Measurements from ENCODE around the gene LILRB4. TPM values are rescaled to one million over a fixed set of nuclear protein-coding genes. Genes with fewer than 3 reads are reported as not detected.

Gene LILRB4
- total RNA-seq (2021; ENCODE audit: unreplicated experiment) (not detected), Bru-seq, nascent RNA (not detected), BruChase-seq, experiment 1, labeled RNA remaining after a 6-hour chase (not detected), BruChase-seq, experiment 2, labeled RNA remaining after a 2-hour chase (not detected)
- polyA plus RNA-seq (2012) = not detected in 2 replicates
- long read RNA-seq = 0 reads

DNA sequence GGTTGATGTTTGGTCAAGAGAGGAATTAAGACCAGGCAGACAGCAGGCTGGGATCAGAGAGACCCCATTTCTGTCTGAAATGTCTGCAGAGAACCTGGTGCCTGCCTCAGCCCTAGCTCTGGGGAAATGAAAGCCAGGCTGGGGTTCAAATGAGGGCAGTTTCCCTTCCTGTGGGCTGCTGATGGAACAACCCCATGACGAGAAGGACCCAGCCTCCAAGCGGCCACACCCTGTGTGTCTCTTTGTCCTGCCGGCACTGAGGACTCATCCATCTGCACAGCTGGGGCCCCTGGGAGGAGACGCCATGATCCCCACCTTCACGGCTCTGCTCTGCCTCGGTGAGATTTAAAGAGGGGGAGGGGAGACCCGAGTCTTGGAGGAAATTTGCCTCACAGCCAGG lies at the start of gene LILRB4:
TSS of gene LILRB4 (plus strand) at position 256 of the 400 bp plus-strand sequence. CDS start at position 305, 49 bp downstream.
- POLR2A ChIA-PET = no interaction called here
- no peaks in the 10 kb centered on the region for H3K9me2 ChIP-seq (ENCODE audit: insufficient read depth)
- no peak for DNase-seq (ENCODE audit: low read depth, low spot score)
- CTCF ChIA-PET = interaction anchor here (3.5 kb wide), 1 partner anchor 11 kb away, joined by 12 read pairs; no protein-coding TSS in a partner anchor
- RAD21 ChIA-PET (ENCODE audit: low non-redundant PET in 1 of 2, low total read pairs in 2 of 2, uncharacterized antibody in 2 of 2, unreplicated experiment in 2 of 2) = no interaction called here
- BruUV-seq (replicated peaks) = no TSS peak
- peaks cover 12% of the 10 kb centered on the region; the same call in 1 of the 2 replicates for H3K27me3 ChIP-seq (ENCODE audit: insufficient read depth, low read length)
- TF ChIP-seq YY1 (IDR thresholded peaks at IDR 0.05; ENCODE audit: extremely low read depth, insufficient replicate concordance, low read depth, low read length) = no peak
- no peak for TF ChIP-seq TCF7L2 (IDR thresholded peaks at IDR 0.05; ENCODE audit: borderline replicate concordance, extremely low read depth, insufficient read depth, insufficient read length)
- TF ChIP-seq EZH2 (IDR thresholded peaks at IDR 0.05) = no peak
- no peak for TF ChIP-seq FOSL1 (IDR thresholded peaks at IDR 0.05; ENCODE audit: low read depth)
- TF ChIP-seq, protein P1, sequence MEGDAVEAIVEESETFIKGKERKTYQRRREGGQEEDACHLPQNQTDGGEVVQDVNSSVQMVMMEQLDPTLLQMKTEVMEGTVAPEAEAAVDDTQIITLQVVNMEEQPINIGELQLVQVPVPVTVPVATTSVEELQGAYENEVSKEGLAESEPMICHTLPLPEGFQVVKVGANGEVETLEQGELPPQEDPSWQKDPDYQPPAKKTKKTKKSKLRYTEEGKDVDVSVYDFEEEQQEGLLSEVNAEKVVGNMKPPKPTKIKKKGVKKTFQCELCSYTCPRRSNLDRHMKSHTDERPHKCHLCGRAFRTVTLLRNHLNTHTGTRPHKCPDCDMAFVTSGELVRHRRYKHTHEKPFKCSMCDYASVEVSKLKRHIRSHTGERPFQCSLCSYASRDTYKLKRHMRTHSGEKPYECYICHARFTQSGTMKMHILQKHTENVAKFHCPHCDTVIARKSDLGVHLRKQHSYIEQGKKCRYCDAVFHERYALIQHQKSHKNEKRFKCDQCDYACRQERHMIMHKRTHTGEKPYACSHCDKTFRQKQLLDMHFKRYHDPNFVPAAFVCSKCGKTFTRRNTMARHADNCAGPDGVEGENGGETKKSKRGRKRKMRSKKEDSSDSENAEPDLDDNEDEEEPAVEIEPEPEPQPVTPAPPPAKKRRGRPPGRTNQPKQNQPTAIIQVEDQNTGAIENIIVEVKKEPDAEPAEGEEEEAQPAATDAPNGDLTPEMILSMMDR (IDR thresholded peaks at IDR 0.05 in 2 of 3, conservative IDR thresholded peaks at IDR 0.05 in 1 of 3; ENCODE audit: borderline replicate concordance in 1 of 3, insufficient read depth in 1 of 3, low read depth in 2 of 3, low read length in 2 of 3) = no peak
- TF ChIP-seq, protein P2, sequence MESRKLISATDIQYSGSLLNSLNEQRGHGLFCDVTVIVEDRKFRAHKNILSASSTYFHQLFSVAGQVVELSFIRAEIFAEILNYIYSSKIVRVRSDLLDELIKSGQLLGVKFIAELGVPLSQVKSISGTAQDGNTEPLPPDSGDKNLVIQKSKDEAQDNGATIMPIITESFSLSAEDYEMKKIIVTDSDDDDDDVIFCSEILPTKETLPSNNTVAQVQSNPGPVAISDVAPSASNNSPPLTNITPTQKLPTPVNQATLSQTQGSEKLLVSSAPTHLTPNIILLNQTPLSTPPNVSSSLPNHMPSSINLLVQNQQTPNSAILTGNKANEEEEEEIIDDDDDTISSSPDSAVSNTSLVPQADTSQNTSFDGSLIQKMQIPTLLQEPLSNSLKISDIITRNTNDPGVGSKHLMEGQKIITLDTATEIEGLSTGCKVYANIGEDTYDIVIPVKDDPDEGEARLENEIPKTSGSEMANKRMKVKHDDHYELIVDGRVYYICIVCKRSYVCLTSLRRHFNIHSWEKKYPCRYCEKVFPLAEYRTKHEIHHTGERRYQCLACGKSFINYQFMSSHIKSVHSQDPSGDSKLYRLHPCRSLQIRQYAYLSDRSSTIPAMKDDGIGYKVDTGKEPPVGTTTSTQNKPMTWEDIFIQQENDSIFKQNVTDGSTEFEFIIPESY (IDR thresholded peaks at IDR 0.05; ENCODE audit: extremely low read depth, insufficient replicate concordance, low read length) = no peak
- no peak for TF ChIP-seq POLR2AphosphoS5 (IDR thresholded peaks at IDR 0.05; ENCODE audit: low read depth, low read length)
- TF ChIP-seq CBX3 (IDR thresholded peaks at IDR 0.05; ENCODE audit: low read depth) = no peak
- TF ChIP-seq ATF3 (IDR thresholded peaks at IDR 0.05) = no peak
- TF ChIP-seq ELF1 (IDR thresholded peaks at IDR 0.05; ENCODE audit: borderline replicate concordance, low read depth) = no peak
- TF ChIP-seq REST (IDR thresholded peaks at IDR 0.05; ENCODE audit: low read depth) = no peak
- TF ChIP-seq ZNF274 (IDR thresholded peaks at IDR 0.05; ENCODE audit: low read depth, low read length) = no peak
- TF ChIP-seq SIN3A (IDR thresholded peaks at IDR 0.05; ENCODE audit: low read depth) = no peak
- no peak within 1 kb of the TSS for H3K4me2 ChIP-seq (ENCODE audit: low read length)
- intact Hi-C loops (cut with micrococcal nuclease) = no loop called here
- no peak within 1 kb of the TSS for H3K9ac ChIP-seq (ENCODE audit: low read length)
- no peak within 1 kb of the TSS for H3K4me3 ChIP-seq (replicated peaks in 1 of 2; ENCODE audit: low read depth in 1 of 2, low read length in 2 of 2)
- H3K27ac ChIP-seq (ENCODE audit: low read depth, low read length) = no peak within 1 kb of the TSS
- H3K4me1 ChIP-seq (ENCODE audit: control insufficient read depth in 1 of 2, insufficient read depth in 2 of 2, low read length in 2 of 2) = no peaks in the 10 kb centered on the region
- ATAC-seq = no peak
- H3K36me3 ChIP-seq (ENCODE audit: control insufficient read depth in 1 of 2, insufficient read depth in 2 of 2, low read length in 2 of 2) = no peaks in the 10 kb centered on the region
- H3K9me3 ChIP-seq (ENCODE audit: control insufficient read depth in 1 of 2, insufficient read depth in 1 of 2, low read depth in 1 of 2, low read length in 2 of 2) = no peaks in the 10 kb centered on the region
- H2AFZ ChIP-seq (ENCODE audit: low read depth, low read length, poor library complexity, severe bottlenecking) = no peak within 1 kb of the TSS
- H4K20me1 ChIP-seq (ENCODE audit: insufficient read depth) = no peaks in the 10 kb centered on the region
- H3K79me2 ChIP-seq (ENCODE audit: insufficient read depth, low read length) = no peaks in the 10 kb centered on the region

All from HCT116 (cell line).